H9 (cell line): ENCODE results near the gene TSFM. TPM values are rescaled to one million over a fixed set of nuclear protein-coding genes. Genes with fewer than 3 reads are reported as not detected.
A peak's percentile ranks its signal among the peaks of the same experiment; 100 is the strongest.

Experiments used
- DNase-seq: peaks from one replicate; pipeline ENCODE4 v3.0.0-alpha.2; 2017
- H2AFZ ChIP-seq: one replicate; pipeline ENCODE4 v1.6.1; 2013; ENCODE audit warnings: mild to moderate bottlenecking, low read length, control low read depth, moderate library complexity
- H2AK5ac ChIP-seq: 2 replicates; pipeline ENCODE4 v1.6.1; 2013; ENCODE audit warnings: low read length, control low read depth, mixed read lengths; ENCODE audit not compliant: insufficient read length
- H2BK120ac ChIP-seq: one replicate; pipeline ENCODE4 v1.6.1; 2013; ENCODE audit warnings: low read depth, mild to moderate bottlenecking, low read length, control low read depth, inconsistent platforms; ENCODE audit not compliant: poor library complexity, severe bottlenecking
- H2BK12ac ChIP-seq: 2 replicates; pipeline ENCODE4 v1.6.1; 2013; ENCODE audit warnings: low read length, control low read depth, mixed read lengths, low read depth; ENCODE audit not compliant: insufficient read length
- H2BK15ac ChIP-seq: 2 replicates; pipeline ENCODE4 v1.6.1; 2013; ENCODE audit warnings: low read depth, low read length, control low read depth
- H2BK20ac ChIP-seq: one replicate; pipeline ENCODE4 v1.6.1; 2013; ENCODE audit warnings: low read depth, mild to moderate bottlenecking, low read length, control low read depth, inconsistent platforms; ENCODE audit not compliant: poor library complexity, severe bottlenecking
- H2BK5ac ChIP-seq: 2 replicates; pipeline ENCODE4 v1.6.1; 2013; ENCODE audit warnings: low read length, control low read depth, mixed read lengths; ENCODE audit not compliant: insufficient read length
- H3K14ac ChIP-seq: 2 replicates; pipeline ENCODE4 v1.6.1; 2013; ENCODE audit warnings: low read length, control low read depth; ENCODE audit not compliant: insufficient read depth
- H3K18ac ChIP-seq: 2 replicates; pipeline ENCODE4 v1.6.1; 2013; ENCODE audit warnings: low read depth, mild to moderate bottlenecking, mixed read lengths, low read length, control low read depth; ENCODE audit not compliant: insufficient read length
- H3K23ac ChIP-seq: 2 replicates; pipeline ENCODE4 v1.6.1; 2013; ENCODE audit warnings: low read length, control low read depth, mixed read lengths, low read depth; ENCODE audit not compliant: insufficient read length
- H3K23me2 ChIP-seq: 2 replicates; pipeline ENCODE4 v1.6.1; 2013; ENCODE audit warnings: low read depth, mild to moderate bottlenecking, mixed read lengths, low read length, control low read depth; ENCODE audit not compliant: insufficient read length, poor library complexity, severe bottlenecking
- H3K27ac ChIP-seq: 2 replicates; pipeline ENCODE4 v1.5.1; 2013; ENCODE audit warnings: low read length, control low read depth, mixed read lengths, low read depth; ENCODE audit not compliant: insufficient read length
- H3K27me3 ChIP-seq: 2 replicates; pipeline ENCODE4 v1.6.1; 2013; ENCODE audit warnings: low read length, control low read depth, inconsistent platforms; ENCODE audit not compliant: insufficient read depth
- H3K4ac ChIP-seq: 2 replicates; pipeline ENCODE4 v1.6.1; 2013; ENCODE audit warnings: low read depth, mild to moderate bottlenecking, control low read depth, inconsistent platforms, low read length, moderate library complexity
- H3K4me1 ChIP-seq: 2 replicates; pipeline ENCODE4 v1.6.1; 2013; ENCODE audit warnings: low read length, control low read depth, inconsistent platforms; ENCODE audit not compliant: insufficient read depth
- H3K4me2 ChIP-seq: 2 replicates; pipeline ENCODE4 v1.6.1; 2013; ENCODE audit warnings: low read length, control low read depth, mixed read lengths; ENCODE audit not compliant: insufficient read length, insufficient read depth
- H3K56ac ChIP-seq: 2 replicates; pipeline ENCODE4 v1.6.1; 2013; ENCODE audit warnings: low read depth, mild to moderate bottlenecking, mixed read lengths, low read length, control low read depth; ENCODE audit not compliant: insufficient read length
- H3K79me1 ChIP-seq: 2 replicates; pipeline ENCODE4 v1.6.1; 2013; ENCODE audit warnings: low read depth, mild to moderate bottlenecking, moderate library complexity, low read length, control low read depth, inconsistent platforms; ENCODE audit not compliant: insufficient read depth, poor library complexity, severe bottlenecking
- H3K79me2 ChIP-seq: 2 replicates; pipeline ENCODE4 v1.6.1; 2013; ENCODE audit warnings: low read length, control low read depth, inconsistent platforms; ENCODE audit not compliant: insufficient read depth
- H3K9ac ChIP-seq: 2 replicates; pipeline ENCODE4 v1.6.1; 2013; ENCODE audit warnings: low read length, control low read depth, mixed read lengths; ENCODE audit not compliant: insufficient read length; ENCODE audit errors: extremely low read depth
- H3K9me3 ChIP-seq: one replicate; pipeline ENCODE4 v1.6.1; 2013; ENCODE audit warnings: low read depth, low read length, inconsistent platforms; ENCODE audit not compliant: control insufficient read depth
- H3T11ph ChIP-seq: one replicate; pipeline ENCODE4 v1.6.1; 2013; ENCODE audit warnings: mild to moderate bottlenecking, low read length, control low read depth, inconsistent platforms
- H4K20me1 ChIP-seq: one replicate; pipeline ENCODE4 v1.6.1; 2013; ENCODE audit not compliant: control insufficient read depth, insufficient read length, insufficient read depth
- H4K5ac ChIP-seq: 2 replicates; pipeline ENCODE4 v1.6.1; 2013; ENCODE audit warnings: low read depth, mild to moderate bottlenecking, mixed read lengths, low read length, control low read depth; ENCODE audit not compliant: insufficient read length
- H4K8ac ChIP-seq: replicated peaks from 2 replicates; pipeline ENCODE4 v1.6.1; 2013; ENCODE audit warnings: low read length, control low read depth, mixed read lengths, low read depth; ENCODE audit not compliant: insufficient read length
- H4K91ac ChIP-seq: 2 replicates; pipeline ENCODE4 v1.6.1; 2013; ENCODE audit warnings: low read depth, mild to moderate bottlenecking, moderate library complexity, mixed read lengths, low read length, control low read depth; ENCODE audit not compliant: insufficient read length
- H3K27ac Mint-ChIP-seq, 3 experiments: 2 replicates in 2 of 3; 3 replicates in 1 of 3; pipeline ENCODE4 v1.8.0; 2020 to 2021; ENCODE audit warnings: mixed read lengths in 3 of 3, mild to moderate bottlenecking in 1 of 3, moderate library complexity in 1 of 3
- H3K27me3 Mint-ChIP-seq: 2 replicates; pipeline ENCODE4 v1.8.0; 2021; ENCODE audit warnings: low read depth, mild to moderate bottlenecking, moderate library complexity, mixed read lengths
- H3K36me3 Mint-ChIP-seq, 3 experiments: 2 replicates in 2 of 3; 3 replicates in 1 of 3; pipeline ENCODE4 v1.8.0; 2020 to 2021; ENCODE audit warnings: low read depth in 3 of 3, mixed read lengths in 3 of 3; ENCODE audit not compliant: insufficient read depth in 1 of 3
- H3K4me1 Mint-ChIP-seq, 2 experiments: 2 replicates each; pipeline ENCODE4 v1.8.0; 2020; ENCODE audit warnings: mixed read lengths in 2 of 2
- H3K4me3 Mint-ChIP-seq, 2 experiments: 2 replicates in 1 of 2; 3 replicates in 1 of 2; pipeline ENCODE4 v1.8.0; 2020 to 2021; ENCODE audit warnings: mild to moderate bottlenecking in 2 of 2, mixed read lengths in 2 of 2, moderate library complexity in 1 of 2
- H3K9me3 Mint-ChIP-seq, 2 experiments: 2 replicates in 1 of 2; 3 replicates in 1 of 2; pipeline ENCODE4 v1.8.0; 2020; ENCODE audit warnings: mild to moderate bottlenecking in 2 of 2, mixed read lengths in 2 of 2, moderate library complexity in 1 of 2
- CTCF ChIP-seq: fragments of 200-600 bp; sonication (generic); conservative IDR thresholded peaks from 3 replicates; pipeline ENCODE4 v1.8.0; 2021; ENCODE audit warnings: antibody characterized with exemption, mild to moderate bottlenecking
- WGBS: extraction: QIAGEN DNeasy Blood & Tissue Kit; methylation state at CpG from one replicate; pipeline ENCODE4 v1.1.7; 2013; ENCODE audit warnings: missing lambda C conversion rate, low lambda C conversion rate, mixed read lengths; ENCODE audit not compliant: insufficient read length; ENCODE audit errors: extremely low coverage; 5-methylcytosine and 5-hydroxymethylcytosine counted together
- total RNA-seq: library from RNA; stranded (reverse); gene quantifications from 2 replicates; pipeline ENCODE4 v1.2.1, GENCODE V29; 2021

TSFM gene
- total RNA-seq, 1 experiment from 2014 or later: 50.2 TPM

DNA sequence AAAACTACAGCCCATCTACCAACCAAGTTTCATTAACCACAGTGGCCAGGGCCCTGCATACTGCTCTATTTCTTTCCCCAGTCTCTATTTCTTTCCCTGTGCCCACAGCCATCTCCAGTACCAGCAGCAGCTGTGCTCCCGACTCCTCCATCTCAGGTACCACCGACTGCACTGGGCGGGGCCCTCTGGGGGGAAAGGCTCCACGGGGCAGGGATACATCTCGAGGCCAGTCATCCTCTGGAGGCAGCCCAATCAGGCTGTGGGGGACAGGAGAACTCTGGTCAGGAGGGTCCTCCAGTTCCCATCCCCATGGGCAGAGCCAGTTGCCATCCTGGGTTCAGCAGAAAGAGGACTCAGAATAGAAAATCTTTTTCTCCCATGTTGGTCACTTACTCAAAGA, 33.5 kb upstream of the TSFM start:
- Histone ChIP-seq H3K79me2 (peaks cover 13% of the 10 kb centered on the region; the same call in 1 of the 2 replicates), H3K27ac (no peak overlapping the region), H2AK5ac (no peak overlapping the region), H2BK120ac (no peak overlapping the region), H3T11ph (no peak overlapping the region), H4K20me1 (no peaks in the 10 kb centered on the region), H2BK15ac (no peak overlapping the region), H2AFZ (no peak overlapping the region), H3K14ac (no peak overlapping the region), H3K23ac (no peak overlapping the region), H3K9me3 (no peaks in the 10 kb centered on the region), H3K4me2 (no peak overlapping the region), H3K4ac (no peak overlapping the region), H4K8ac (no peak overlapping the region), H2BK12ac (no peak overlapping the region), H4K5ac (no peak overlapping the region), H4K91ac (no peak overlapping the region), H2BK5ac (no peak overlapping the region), H3K79me1 (no peaks in the 10 kb centered on the region), H3K18ac (no peak overlapping the region), H3K9ac (no peak overlapping the region), H2BK20ac (no peak overlapping the region), H3K23me2 (peaks cover 13% of the 10 kb centered on the region), H3K4me1 (peaks cover 7% of the 10 kb centered on the region; the same call in 1 of the 2 replicates), H3K27me3 (no peaks in the 10 kb centered on the region; the same call in 1 of the 2 replicates), H3K56ac (no peak overlapping the region)
- Mint-ChIP-seq H3K4me3 (no peak overlapping the region), H3K27ac (peak overlapping the region in 1 of 3 experiments; percentile 85; a peak in 1 of 7 replicates), H3K9me3 (no peaks in the 10 kb centered on the region; a peak in 2 of 5 replicates), H3K27me3 (peaks cover 4% of the 10 kb centered on the region), H3K36me3 (peaks cover 33 to 62% (median 55%) of the 10 kb centered on the region in 3 experiments), H3K4me1 (peaks cover 36% of the 10 kb centered on the region in 2 experiments)
- TF ChIP-seq CTCF: no peak
- WGBS: no CpG with 5 or more reads among the region's 5 CpGs
- no peak for DNase-seq
